Bronchial epithelial cell (primary cell): ENCODE results near the gene ZBTB39. TPM values are rescaled to one million over a fixed set of nuclear protein-coding genes. Genes with fewer than 3 reads are reported as not detected.

Experiments
- DNase-seq: peaks from one replicate; pipeline ENCODE4 v3.0.0-alpha.2; 2010; ENCODE audit warnings: low read depth
- FAIRE-seq: peaks from 2 replicates; lab custom pipeline; 2011; peaks lifted over from hg19 to GRCh38; lab: Jason Lieb, UNC
- H3K27me3 ChIP-seq: 2 replicates; pipeline ENCODE4 v1.5.1; 2011; ENCODE audit warnings: low read length; ENCODE audit not compliant: control insufficient read depth, insufficient read depth
- H3K36me3 ChIP-seq: 2 replicates; pipeline ENCODE4 v1.5.1; 2011; ENCODE audit warnings: low read length; ENCODE audit not compliant: control insufficient read depth, insufficient read depth
- H3K4me3 ChIP-seq: 2 replicates; pipeline ENCODE4 v1.5.1; 2011; ENCODE audit warnings: mild to moderate bottlenecking, low read depth, low read length, control low read depth
- total RNA-seq: library from RNA; depleted of rRNA; stranded (reverse); fragments of >200 nt; gene quantifications from 2 replicates; pipeline ENCODE4 v1.2.1, GENCODE V29; 2014
- TF ChIP-seq, protein P1 (sequence below): IDR thresholded peaks from 2 replicates; pipeline ENCODE4 v1.5.1; 2011; ENCODE audit warnings: mild to moderate bottlenecking, moderate library complexity, low read length, control low read depth, inconsistent platforms; ENCODE audit not compliant: insufficient read depth, severe bottlenecking

ZBTB39 gene
- total RNA-seq, 1 donor from 2014 or later: 5.5 TPM

DNA sequence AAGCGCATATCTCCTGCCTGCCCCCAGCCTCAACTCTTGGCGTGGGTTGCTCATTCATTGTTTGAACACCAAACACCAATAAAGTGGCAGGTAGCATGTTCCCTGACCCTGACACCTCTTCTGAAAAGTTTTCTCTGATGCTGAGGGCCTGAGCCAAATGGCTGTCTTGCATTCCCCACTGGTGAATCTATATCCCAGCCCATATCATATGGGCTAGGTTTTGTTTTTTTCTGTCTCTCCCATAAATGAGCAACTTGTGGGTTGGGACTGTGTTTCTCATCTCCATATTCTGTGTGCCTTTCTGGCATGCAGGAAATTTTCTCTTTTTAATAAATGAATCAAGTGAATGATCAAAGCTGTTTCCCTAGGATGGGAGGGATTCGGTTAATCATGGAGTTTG lies 38.5 kb upstream of the ZBTB39 start:
- TF ChIP-seq, protein P1, sequence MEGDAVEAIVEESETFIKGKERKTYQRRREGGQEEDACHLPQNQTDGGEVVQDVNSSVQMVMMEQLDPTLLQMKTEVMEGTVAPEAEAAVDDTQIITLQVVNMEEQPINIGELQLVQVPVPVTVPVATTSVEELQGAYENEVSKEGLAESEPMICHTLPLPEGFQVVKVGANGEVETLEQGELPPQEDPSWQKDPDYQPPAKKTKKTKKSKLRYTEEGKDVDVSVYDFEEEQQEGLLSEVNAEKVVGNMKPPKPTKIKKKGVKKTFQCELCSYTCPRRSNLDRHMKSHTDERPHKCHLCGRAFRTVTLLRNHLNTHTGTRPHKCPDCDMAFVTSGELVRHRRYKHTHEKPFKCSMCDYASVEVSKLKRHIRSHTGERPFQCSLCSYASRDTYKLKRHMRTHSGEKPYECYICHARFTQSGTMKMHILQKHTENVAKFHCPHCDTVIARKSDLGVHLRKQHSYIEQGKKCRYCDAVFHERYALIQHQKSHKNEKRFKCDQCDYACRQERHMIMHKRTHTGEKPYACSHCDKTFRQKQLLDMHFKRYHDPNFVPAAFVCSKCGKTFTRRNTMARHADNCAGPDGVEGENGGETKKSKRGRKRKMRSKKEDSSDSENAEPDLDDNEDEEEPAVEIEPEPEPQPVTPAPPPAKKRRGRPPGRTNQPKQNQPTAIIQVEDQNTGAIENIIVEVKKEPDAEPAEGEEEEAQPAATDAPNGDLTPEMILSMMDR: no peak
- Histone ChIP-seq H3K27me3 (peaks cover 10% of the 10 kb centered on the region), H3K36me3 (no peaks in the 10 kb centered on the region), H3K4me3 (no peak overlapping the region)
- no peak for DNase-seq
- FAIRE-seq: no peak

DNA sequence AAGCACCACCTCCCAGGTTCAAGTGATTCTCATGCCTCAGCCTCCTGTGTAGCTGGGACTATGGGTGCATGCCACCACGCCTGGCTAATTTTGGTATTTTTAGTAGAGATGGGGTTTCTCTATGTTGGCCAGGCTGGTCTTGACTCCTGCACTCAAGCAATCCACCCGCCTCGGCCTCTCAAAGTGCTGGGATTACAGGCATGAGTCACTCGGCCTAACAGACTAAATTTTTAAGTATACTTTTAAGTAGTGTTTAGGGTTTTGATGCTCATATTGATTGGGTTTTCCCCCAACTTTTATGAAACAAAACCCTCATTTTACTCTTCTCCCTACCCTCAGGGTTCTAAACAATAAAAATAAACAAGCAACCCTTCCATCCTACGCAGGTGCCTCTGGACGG lies 38.1 kb upstream of the ZBTB39 start:
- DNase-seq (no peak), FAIRE-seq (no peak)
- H3K4me3 ChIP-seq: no peak overlapping the region
- no peaks in the 10 kb centered on the region for H3K36me3 ChIP-seq
- TF ChIP-seq, protein P1: no peak
- H3K27me3 ChIP-seq: peaks cover 10% of the 10 kb centered on the region

DNA sequence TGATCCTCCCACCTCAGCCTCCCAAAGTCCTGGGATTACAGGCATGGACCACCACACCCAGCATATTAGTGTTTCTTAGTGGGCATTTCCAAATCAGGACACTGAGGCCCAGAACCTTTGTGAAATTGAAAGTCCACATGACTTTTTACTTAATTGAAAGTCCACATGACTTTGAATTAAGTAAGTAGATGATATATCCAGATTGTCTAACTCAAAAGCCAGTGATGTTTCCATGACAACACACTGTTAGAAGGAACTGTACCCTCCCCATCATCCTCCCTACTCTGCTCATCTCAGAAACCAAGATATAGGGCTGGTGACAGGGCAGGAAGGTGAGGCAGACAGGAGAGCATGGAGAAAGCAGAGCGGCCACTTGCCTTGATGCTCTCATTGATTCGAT lies 36.3 kb upstream of the ZBTB39 start:
- DNase-seq: no peak
- Histone ChIP-seq H3K4me3 (no peak overlapping the region), H3K36me3 (no peaks in the 10 kb centered on the region), H3K27me3 (peaks cover 10% of the 10 kb centered on the region)
- TF ChIP-seq, protein P1: no peak
- FAIRE-seq: no peak

DNA sequence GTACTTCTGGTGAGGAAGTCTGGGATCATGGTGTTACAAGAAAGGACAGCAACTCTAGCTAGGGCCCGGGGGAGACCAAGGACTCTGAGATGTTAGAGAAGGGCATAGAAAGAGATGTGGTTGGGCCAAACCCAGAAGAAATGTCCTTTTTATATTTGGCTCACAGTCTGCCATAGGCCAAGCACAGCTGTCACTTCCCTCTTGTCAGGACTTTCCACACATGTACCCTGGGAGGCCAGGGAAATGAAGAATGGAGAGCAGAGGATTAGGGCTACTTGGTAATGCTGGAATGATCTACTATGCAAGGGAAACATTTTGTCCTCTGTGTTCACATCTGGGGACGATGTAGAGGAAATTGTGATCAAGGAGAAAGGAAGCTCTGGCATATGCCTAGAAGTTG lies 34.4 kb upstream of the ZBTB39 start:
- DNase-seq (no peak), FAIRE-seq (no peak)
- H3K4me3 ChIP-seq: no peak overlapping the region
- peaks cover 5% of the 10 kb centered on the region for H3K27me3 ChIP-seq
- TF ChIP-seq, protein P1: no peak
- H3K36me3 ChIP-seq: no peaks in the 10 kb centered on the region

DNA sequence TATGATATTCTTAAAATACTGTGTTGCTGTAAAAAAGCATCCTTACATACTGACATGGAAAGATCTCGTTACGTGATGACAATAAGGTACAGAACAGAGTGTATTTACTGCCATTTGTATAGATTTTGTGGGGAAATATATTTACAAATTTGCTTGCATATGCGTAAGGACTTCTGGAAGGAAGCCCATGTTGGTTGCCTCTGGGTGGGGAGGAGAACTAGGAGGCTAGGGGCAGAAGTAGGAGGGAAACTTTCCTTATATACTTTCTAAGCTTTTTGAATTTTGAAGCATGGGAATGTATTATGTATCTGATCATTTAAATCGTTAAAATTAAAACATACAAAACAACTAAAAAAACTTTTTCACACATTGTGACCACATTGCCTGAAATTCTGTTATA lies 33.9 kb upstream of the ZBTB39 start:
- DNase-seq (no peak), FAIRE-seq (no peak)
- TF ChIP-seq, protein P1: no peak
- H3K4me3 ChIP-seq: no peak overlapping the region
- H3K36me3 ChIP-seq: no peaks in the 10 kb centered on the region
- peaks cover 5% of the 10 kb centered on the region for H3K27me3 ChIP-seq

DNA sequence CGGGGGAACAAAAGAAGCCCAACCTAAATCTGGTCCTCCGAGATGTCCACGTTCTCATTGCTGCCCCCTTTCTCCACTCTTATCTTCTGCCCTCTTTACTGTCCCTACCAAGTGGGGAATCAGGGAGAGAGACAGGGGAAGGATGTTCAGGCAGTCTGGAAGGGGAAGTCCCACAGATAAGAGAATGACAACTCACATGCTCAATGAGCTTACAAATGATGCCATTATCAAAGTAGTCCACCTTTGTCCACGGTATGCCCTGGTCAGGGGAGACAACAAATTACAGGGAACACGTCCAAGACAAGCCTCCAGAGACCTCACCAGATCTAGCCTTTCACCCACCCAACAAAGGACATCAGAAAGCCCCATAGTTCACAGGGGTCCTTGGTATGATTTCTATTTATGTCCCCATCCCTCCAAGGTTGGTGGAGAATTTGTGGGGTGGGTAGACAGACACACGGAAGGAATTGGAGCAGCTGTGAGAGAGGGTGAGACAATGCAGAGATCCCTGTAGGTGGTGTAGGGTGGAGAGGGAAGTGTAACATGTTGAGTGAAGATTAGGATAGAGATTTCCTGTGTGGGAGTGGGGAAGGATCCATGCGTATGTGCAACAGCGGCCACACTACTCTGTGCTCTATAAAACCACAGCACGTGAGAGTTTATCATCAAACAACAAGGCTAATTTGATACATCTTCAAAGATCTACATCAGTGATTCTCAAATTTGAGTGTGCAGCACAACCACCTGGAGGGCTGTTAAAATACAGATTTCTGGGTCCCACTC lies 32.9 kb upstream of the ZBTB39 start:
- Histone ChIP-seq H3K27me3 (peaks cover 5% of the 10 kb centered on the region), H3K36me3 (no peaks in the 10 kb centered on the region), H3K4me3 (no peak overlapping the region)
- FAIRE-seq (peak; percentile 18), DNase-seq (no peak)
- TF ChIP-seq, protein P1: no peak
